K562 (cell line): ENCODE measurements around the gene FCHO2. TPM values are rescaled to one million over a fixed set of nuclear protein-coding genes. Genes with fewer than 3 reads are reported as not detected.

Source experiments
- ARHGAP35 ChIP-seq: fragments of 450-650 bp; IDR thresholded peaks from 2 replicates; pipeline ENCODE4 v1.6.1; 2018; ENCODE audit not compliant: partially characterized antibody
- CBFA2T3 ChIP-seq: fragments of 450-650 bp; IDR thresholded peaks from 2 replicates; pipeline ENCODE4 v1.6.1; 2017
- ESRRA ChIP-seq: fragments of 450-650 bp; IDR thresholded peaks from 2 replicates; pipeline ENCODE4 v1.6.1; 2014; ENCODE audit warnings: low read depth, mild to moderate bottlenecking, moderate library complexity, borderline replicate concordance
- EZH2 ChIP-seq: IDR thresholded peaks from 2 replicates; pipeline ENCODE4 v1.6.1; 2012; ENCODE audit warnings: low read depth, mild to moderate bottlenecking, inconsistent platforms, low read length, borderline replicate concordance
- FOXK2 ChIP-seq, 2 experiments: fragments of 450-650 bp; IDR thresholded peaks in 1 of 2; conservative IDR thresholded peaks in 1 of 2; 2 replicates each; pipeline ENCODE4 v1.6.1; 2016; ENCODE audit warnings: low read depth in 2 of 2, mild to moderate bottlenecking in 1 of 2
- KLF13 ChIP-seq: fragments of 450-650 bp; IDR thresholded peaks from 2 replicates; pipeline ENCODE4 v1.6.1; 2016; ENCODE audit warnings: missing genetic modification characterization, low read depth, mild to moderate bottlenecking, missing compliant biosample characterization, moderate library complexity, borderline replicate concordance
- TAF1 ChIP-seq: IDR thresholded peaks from 2 replicates; pipeline ENCODE4 v1.6.1; 2011; ENCODE audit warnings: mild to moderate bottlenecking, low read length, moderate library complexity; ENCODE audit not compliant: insufficient read depth, control insufficient read depth, severe bottlenecking; ENCODE audit errors: extremely low read depth
- ZBTB1 ChIP-seq: sonication (generic); formaldehyde crosslinking; IDR thresholded peaks from 2 replicates; pipeline ENCODE4 v1.8.1; 2023; ENCODE audit warnings: missing genetic modification reagents, low read depth, mild to moderate bottlenecking, borderline replicate concordance
- ZNF134 ChIP-seq: fragments of 250-450 bp; sonication (Bioruptor Pico); conservative IDR thresholded peaks from 2 replicates; pipeline ENCODE4 v1.4.0; 2020
- ZNF239 ChIP-seq: fragments of 250-450 bp; sonication (Bioruptor Pico); IDR thresholded peaks from 2 replicates; pipeline ENCODE4 v1.4.0; 2020; ENCODE audit warnings: mild to moderate bottlenecking
- ZNF384 ChIP-seq: IDR thresholded peaks from 2 replicates; pipeline ENCODE4 v1.6.1; 2012; ENCODE audit warnings: low read depth, low read length, improper control_type of control experiment
- polyA plus RNA-seq, 8 experiments: library from polyadenylated mRNA; depleted of rRNA in 4 of 8; stranded (reverse) in 5 of 8; unstranded in 3 of 8; fragments of >200 nt; fragmentation: Nextera tagmentation in 2 of 8; fragmentation: Illumina TruSeq in 1 of 8; extraction: Ambion mirVana in 2 of 8; extraction: Trizol in 1 of 8; gene quantifications; 2 replicates each; pipeline versions ENCODE4 v1.2.1 to v1.2.3, GENCODE V29; 2011 to 2014; ENCODE audit warnings: inconsistent platforms in 1 of 8, missing spikeins in 1 of 8
- total RNA-seq, 7 experiments: library from RNA; depleted of rRNA in 6 of 7; stranded (reverse); fragments of >200 nt in 6 of 7; fragmentation: Illumina TruSeq in 2 of 7; extraction: Trizol in 2 of 7; gene quantifications; 2 replicates each; pipeline versions ENCODE4 v1.2.1 to v1.2.3, GENCODE V29; 2011 to 2021; ENCODE audit warnings: low replicate concordance in 1 of 7
- TF ChIP-seq, protein P1 (sequence below): fragments of 250-450 bp; sonication (Bioruptor Pico); IDR thresholded peaks from 2 replicates; pipeline ENCODE4 v1.5.0; 2021; ENCODE audit warnings: mild to moderate bottlenecking, borderline replicate concordance
- TF ChIP-seq, protein P2 (sequence below): fragments of 450-650 bp; IDR thresholded peaks from 2 replicates; pipeline ENCODE4 v1.6.1; 2016; ENCODE audit warnings: low read depth
- TF ChIP-seq, protein P3 (sequence below): fragments of 250-450 bp; sonication (Bioruptor Pico); IDR thresholded peaks from 2 replicates; pipeline ENCODE4 v1.4.0; 2020; ENCODE audit warnings: mild to moderate bottlenecking, moderate library complexity
- TF ChIP-seq, protein P4 (sequence below): fragments of 250-450 bp; sonication (Bioruptor Pico); IDR thresholded peaks from 2 replicates; pipeline ENCODE4 v1.8.0; 2021; ENCODE audit warnings: borderline replicate concordance, mild to moderate bottlenecking, moderate library complexity; ENCODE audit not compliant: poor library complexity, severe bottlenecking

The FCHO2 gene
- total and polyA plus RNA-seq, 9 of the 15 experiments (the other 6 are each of a cell fraction or from before 2014, with no cell fraction given), result 4.4 to 13.4 (median 8.3) TPM

DNA sequence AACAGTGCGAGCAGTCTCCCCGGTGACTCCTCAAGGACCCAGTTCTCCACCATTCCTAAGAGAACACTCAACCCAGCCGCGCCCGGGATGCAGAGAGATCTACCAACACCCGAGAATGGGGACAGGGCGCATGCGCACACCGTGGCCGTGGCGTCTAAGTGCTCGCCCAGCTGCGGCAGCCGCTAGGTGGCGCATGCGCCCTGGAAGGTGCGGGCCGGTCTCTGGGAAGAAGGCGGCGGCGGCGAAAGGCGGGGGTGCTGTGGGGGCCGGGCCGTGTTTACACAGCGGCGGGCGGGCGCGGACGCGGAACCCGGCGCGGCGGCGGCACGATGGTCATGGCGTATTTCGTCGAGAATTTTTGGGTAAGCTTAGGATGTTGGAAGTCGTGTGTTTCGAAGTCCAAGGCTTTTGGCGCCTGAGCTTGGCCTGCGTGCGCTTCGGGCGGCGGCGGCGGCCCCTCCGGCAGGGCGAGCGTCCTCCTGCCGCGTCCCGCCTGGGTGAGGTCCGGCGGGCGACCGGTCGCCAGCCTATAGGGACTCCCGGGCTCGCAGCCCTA is at the start of gene FCHO2 (continued):
- TF ChIP-seq, protein P1, sequence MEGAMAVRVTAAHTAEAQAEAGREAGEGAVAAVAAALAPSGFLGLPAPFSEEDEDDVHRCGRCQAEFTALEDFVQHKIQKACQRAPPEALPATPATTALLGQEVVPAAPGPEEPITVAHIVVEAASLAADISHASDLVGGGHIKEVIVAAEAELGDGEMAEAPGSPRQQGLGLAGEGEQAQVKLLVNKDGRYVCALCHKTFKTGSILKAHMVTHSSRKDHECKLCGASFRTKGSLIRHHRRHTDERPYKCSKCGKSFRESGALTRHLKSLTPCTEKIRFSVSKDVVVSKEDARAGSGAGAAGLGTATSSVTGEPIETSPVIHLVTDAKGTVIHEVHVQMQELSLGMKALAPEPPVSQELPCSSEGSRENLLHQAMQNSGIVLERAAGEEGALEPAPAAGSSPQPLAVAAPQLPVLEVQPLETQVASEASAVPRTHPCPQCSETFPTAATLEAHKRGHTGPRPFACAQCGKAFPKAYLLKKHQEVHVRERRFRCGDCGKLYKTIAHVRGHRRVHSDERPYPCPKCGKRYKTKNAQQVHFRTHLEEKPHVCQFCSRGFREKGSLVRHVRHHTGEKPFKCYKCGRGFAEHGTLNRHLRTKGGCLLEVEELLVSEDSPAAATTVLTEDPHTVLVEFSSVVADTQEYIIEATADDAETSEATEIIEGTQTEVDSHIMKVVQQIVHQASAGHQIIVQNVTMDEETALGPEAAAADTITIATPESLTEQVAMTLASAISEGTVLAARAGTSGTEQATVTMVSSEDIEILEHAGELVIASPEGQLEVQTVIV (CRISPR knock-in tag), result no peak
- no peak for TF ChIP-seq CBFA2T3
- TF ChIP-seq, protein P2, sequence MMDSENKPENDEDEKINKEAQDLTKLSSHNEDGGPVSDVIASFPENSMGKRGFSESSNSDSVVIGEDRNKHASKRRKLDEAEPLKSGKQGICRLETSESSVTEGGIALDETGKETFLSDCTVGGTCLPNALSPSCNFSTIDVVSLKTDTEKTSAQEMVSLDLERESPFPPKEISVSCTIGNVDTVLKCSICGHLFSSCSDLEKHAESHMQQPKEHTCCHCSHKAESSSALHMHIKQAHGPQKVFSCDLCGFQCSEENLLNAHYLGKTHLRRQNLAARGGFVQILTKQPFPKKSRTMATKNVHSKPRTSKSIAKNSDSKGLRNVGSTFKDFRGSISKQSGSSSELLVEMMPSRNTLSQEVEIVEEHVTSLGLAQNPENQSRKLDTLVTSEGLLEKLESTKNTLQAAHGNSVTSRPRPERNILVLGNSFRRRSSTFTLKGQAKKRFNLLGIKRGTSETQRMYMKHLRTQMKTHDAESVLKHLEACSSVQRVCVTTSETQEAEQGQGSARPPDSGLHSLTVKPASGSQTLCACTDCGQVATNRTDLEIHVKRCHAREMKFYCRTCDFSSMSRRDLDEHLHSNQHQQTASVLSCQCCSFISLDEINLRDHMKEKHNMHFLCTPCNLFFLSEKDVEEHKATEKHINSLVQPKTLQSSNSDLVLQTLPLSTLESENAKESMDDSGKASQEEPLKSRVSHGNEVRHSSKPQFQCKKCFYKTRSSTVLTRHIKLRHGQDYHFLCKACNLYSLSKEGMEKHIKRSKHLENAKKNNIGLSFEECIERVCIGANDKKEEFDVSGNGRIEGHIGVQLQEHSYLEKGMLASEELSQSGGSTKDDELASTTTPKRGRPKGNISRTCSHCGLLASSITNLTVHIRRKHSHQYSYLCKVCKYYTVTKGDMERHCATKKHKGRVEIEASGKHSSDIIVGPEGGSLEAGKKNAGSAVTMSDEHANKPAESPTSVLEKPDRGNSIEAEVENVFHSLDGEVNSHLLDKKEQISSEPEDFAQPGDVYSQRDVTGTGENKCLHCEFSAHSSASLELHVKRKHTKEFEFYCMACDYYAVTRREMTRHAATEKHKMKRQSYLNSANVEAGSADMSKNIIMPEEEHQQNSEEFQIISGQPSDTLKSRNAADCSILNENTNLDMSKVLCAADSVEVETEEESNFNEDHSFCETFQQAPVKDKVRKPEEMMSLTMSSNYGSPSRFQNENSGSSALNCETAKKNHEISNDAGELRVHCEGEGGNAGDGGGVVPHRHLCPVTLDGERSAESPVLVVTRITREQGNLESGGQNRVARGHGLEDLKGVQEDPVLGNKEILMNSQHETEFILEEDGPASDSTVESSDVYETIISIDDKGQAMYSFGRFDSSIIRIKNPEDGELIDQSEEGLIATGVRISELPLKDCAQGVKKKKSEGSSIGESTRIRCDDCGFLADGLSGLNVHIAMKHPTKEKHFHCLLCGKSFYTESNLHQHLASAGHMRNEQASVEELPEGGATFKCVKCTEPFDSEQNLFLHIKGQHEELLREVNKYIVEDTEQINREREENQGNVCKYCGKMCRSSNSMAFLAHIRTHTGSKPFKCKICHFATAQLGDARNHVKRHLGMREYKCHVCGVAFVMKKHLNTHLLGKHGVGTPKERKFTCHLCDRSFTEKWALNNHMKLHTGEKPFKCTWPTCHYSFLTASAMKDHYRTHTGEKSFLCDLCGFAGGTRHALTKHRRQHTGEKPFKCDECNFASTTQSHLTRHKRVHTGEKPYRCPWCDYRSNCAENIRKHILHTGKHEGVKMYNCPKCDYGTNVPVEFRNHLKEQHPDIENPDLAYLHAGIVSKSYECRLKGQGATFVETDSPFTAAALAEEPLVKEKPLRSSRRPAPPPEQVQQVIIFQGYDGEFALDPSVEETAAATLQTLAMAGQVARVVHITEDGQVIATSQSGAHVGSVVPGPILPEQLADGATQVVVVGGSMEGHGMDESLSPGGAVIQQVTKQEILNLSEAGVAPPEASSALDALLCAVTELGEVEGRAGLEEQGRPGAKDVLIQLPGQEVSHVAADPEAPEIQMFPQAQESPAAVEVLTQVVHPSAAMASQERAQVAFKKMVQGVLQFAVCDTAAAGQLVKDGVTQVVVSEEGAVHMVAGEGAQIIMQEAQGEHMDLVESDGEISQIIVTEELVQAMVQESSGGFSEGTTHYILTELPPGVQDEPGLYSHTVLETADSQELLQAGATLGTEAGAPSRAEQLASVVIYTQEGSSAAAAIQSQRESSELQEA, result no peak
- TF ChIP-seq FOXK2 (conservative IDR thresholded peaks at IDR 0.05 in 1 of 2, IDR thresholded peaks at IDR 0.05 in 1 of 2; ENCODE audit: low read depth in 2 of 2), result peak; percentile 93
- peak; percentile 40 for TF ChIP-seq TAF1
- TF ChIP-seq, protein P3, sequence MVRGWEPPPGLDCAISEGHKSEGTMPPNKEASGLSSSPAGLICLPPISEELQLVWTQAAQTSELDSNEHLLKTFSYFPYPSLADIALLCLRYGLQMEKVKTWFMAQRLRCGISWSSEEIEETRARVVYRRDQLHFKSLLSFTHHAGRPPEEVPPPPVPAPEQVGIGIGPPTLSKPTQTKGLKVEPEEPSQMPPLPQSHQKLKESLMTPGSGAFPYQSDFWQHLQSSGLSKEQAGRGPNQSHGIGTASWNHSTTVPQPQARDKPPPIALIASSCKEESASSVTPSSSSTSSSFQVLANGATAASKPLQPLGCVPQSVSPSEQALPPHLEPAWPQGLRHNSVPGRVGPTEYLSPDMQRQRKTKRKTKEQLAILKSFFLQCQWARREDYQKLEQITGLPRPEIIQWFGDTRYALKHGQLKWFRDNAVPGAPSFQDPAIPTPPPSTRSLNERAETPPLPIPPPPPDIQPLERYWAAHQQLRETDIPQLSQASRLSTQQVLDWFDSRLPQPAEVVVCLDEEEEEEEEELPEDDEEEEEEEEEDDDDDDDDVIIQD (CRISPR knock-in tag), result no peak
- TF ChIP-seq, protein P4, sequence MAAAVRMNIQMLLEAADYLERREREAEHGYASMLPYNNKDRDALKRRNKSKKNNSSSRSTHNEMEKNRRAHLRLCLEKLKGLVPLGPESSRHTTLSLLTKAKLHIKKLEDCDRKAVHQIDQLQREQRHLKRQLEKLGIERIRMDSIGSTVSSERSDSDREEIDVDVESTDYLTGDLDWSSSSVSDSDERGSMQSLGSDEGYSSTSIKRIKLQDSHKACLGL (CRISPR knock-in tag), result no peak
- no peak for TF ChIP-seq ZNF384
- no peak; the same call in 1 of the 2 replicates for TF ChIP-seq ESRRA
- TF ChIP-seq ARHGAP35, result no peak
- no peak for TF ChIP-seq EZH2
- TF ChIP-seq ZNF239, result no peak
- TF ChIP-seq ZBTB1 (CRISPR knock-in tag), result peak; percentile 55; the same call in 1 of the 2 replicates
- no peak for TF ChIP-seq ZNF134 (CRISPR knock-in tag)
- TF ChIP-seq KLF13 (tag), result peak; percentile 17; the same call in 1 of the 2 replicates
